GM10248 (cell line): ENCODE data around the gene UBE2N.

Source experiments
- CTCF ChIA-PET: fragments of 300-600 bp; sonication (Branson Sonifier 250); formaldehyde crosslinking; extraction: SDS; loops from one replicate; lab custom pipeline; 2021; ENCODE audit warnings: antibody characterized with exemption; lab: Yijun Ruan, JAX
- POLR2A ChIA-PET: fragments of 350-650 bp; sonication (Branson Sonifier 250); formaldehyde crosslinking; extraction: SDS; loops from one replicate; lab custom pipeline; 2020; ENCODE audit warnings: antibody characterized with exemption; lab: Yijun Ruan, JAX
- DNase-seq: peaks from one replicate; pipeline ENCODE4 v3.0.0; 2012; ENCODE audit errors: extremely low spot score
- TF ChIP-seq, protein P1 (sequence below): IDR thresholded peaks from 2 replicates; pipeline ENCODE4 v1.5.1; 2012; ENCODE audit warnings: mild to moderate bottlenecking, low read depth; ENCODE audit errors: extremely low read depth, missing control alignments, control extremely low read depth

UBE2N gene

DNA sequence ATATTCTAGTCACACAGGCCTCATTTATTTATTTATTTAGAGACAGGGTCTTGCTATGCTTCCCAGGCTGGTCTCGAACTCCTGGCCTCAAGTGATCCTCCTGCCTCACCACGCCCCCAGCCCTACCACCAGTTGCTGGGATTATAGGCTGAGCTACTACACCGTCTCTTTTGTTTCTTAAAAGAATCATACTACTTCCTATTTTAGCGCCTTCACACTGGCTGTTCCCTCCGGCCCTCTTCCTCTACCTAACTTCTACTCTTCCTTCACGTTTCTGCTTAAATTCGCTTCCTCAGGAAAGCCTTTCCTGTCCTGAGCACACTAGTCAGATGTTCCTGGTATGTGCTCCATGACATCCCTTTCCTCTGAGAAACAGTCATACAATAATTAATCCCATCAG, 19.2 kb upstream of the UBE2N start:
- DNase-seq = no peak

DNA sequence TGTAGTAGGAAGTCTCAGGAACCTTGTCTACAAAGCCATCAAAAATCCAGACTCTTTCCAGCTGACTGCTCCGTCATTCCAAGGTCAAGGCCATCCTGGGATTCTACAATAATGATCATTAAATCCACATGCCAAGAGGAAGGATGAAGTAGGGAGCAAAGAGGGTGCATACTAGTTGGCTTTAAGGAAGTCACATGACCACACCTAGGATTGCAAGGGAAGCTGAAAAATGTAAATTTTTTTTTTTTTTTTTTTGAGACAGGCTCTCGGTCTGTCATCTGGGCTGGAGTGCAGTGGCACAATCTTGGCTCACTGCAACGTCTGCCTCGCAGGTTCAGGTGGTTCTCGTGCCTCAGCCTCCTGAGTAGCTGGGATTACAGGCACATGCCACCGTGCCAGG, 18.3 kb upstream of the UBE2N start:
- no peak for DNase-seq
- TF ChIP-seq, protein P1, sequence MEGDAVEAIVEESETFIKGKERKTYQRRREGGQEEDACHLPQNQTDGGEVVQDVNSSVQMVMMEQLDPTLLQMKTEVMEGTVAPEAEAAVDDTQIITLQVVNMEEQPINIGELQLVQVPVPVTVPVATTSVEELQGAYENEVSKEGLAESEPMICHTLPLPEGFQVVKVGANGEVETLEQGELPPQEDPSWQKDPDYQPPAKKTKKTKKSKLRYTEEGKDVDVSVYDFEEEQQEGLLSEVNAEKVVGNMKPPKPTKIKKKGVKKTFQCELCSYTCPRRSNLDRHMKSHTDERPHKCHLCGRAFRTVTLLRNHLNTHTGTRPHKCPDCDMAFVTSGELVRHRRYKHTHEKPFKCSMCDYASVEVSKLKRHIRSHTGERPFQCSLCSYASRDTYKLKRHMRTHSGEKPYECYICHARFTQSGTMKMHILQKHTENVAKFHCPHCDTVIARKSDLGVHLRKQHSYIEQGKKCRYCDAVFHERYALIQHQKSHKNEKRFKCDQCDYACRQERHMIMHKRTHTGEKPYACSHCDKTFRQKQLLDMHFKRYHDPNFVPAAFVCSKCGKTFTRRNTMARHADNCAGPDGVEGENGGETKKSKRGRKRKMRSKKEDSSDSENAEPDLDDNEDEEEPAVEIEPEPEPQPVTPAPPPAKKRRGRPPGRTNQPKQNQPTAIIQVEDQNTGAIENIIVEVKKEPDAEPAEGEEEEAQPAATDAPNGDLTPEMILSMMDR = no peak
- ChIA-PET CTCF (interaction anchor here (0.9 kb wide), 1 partner anchor 641 kb away, joined by 3 read pairs; no protein-coding TSS in a partner anchor), POLR2A (interaction anchor here (0.6 kb wide), 1 partner anchor 1891 kb away, joined by 5 read pairs; no protein-coding TSS in a partner anchor)

More for the DNA sequence above, 19.2 kb upstream of the UBE2N start:
- TF ChIP-seq, protein P1 = no peak
- POLR2A ChIA-PET = no interaction called here
- CTCF ChIA-PET = interaction anchor here (0.9 kb wide), 1 partner anchor 640 kb away, joined by 3 read pairs; no protein-coding TSS in a partner anchor

DNA sequence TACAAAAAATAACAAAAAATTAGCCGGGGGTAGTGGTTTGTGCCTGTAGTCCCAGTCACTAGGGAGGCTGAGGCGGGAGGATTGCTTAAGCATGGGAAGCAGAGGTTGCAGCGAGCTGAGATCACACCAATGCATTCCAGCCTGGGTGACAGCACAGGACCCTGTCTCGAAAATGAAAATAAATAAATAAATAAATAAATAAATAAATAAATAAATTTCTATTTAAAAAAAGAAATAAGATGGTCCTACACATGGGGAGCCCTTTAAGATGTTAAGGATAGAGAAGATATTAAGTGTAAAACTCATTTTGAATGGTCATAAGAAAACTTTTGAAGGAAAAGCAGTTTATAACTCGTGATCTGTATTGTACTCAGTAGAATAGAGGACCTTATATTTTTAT, 17.4 kb upstream of the UBE2N start:
- TF ChIP-seq, protein P1 = no peak
- POLR2A ChIA-PET = no interaction called here
- CTCF ChIA-PET = interaction anchor here (2.5 kb wide), 1 partner anchor 8 kb away, joined by 9 read pairs; the partner anchor contains the start of gene MRPL42
- no peak for DNase-seq

DNA sequence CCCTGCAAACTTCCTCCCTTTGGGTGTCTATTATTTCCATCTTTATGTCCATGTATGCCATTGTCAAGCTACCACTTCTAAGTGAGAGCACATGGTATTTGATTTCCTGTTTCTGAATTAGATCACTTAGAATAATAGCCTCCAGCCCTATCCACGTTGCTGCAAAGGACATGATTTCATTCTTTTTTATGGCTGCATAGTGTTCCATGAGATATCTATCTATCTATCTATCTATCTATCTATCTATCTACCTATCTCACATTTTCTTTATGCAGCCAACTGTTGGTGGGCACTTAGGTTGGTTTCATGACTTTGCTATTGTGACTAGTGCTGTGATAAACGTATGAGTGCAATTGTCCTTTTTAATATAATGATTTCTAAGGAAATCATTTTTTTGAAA, 14.3 kb upstream of the UBE2N start:
- POLR2A ChIA-PET = no interaction called here
- TF ChIP-seq, protein P1 = no peak
- CTCF ChIA-PET = no interaction called here
- DNase-seq = no peak

DNA sequence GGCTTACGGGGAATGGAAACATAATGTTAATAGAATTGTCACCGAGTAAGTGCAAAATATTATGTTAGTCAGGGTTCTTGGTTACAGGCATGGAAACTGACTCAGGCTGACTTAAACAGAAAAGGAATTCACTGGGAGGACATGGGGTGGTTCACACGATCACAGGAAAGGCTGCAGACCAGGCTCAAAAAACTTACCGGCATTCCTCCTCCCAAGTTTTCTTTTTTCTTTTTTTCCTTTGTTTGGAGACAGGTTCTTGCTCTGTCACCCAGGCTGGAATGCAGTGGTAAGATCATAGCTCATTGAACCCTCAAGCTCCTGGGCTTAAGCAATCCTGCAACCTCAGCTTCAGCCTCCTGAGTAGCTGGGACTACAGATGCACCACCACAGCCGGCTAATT, 11.9 kb upstream of the UBE2N start:
- TF ChIP-seq, protein P1 = no peak
- DNase-seq = no peak
- POLR2A ChIA-PET = no interaction called here
- CTCF ChIA-PET = interaction anchor here (0.7 kb wide), 1 partner anchor 13 kb away, joined by 3 read pairs; no protein-coding TSS in a partner anchor

DNA sequence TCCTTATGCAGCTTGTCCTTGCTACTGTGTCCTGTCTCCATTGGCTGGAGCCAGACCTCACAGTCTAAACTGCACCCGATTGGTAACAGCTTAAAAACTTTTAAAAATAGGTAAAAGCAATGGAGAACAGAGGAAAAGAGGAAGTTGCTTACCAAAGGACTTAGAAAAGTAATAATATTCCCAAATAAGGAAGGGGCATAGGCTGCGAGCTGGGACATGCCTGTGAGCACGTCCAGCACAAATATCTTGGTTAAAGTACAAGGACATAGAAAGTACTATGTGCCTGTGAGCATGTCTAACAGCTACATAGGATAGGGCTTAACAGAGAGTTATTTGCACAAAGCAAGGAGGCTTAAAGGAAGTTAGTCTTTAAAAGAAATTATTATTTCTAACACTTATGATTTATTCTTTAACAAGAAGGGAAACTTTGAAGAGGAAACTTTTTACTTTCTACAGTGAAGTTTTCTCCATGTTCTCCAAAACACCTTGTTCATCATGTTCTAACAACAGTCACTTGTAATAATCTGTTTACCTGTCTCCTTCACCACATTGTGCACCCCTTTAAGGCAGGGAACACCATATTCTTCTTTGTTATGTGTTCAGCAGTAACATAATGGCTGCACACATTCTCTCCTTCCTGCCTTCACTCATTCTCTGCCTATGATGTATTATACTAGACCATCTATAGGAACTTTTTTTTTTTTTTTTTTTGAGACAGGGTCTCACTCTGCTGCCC, 9.8 kb upstream of the UBE2N start:
- POLR2A ChIA-PET = no interaction called here
- DNase-seq = no peak
- CTCF ChIA-PET = interaction anchor here (1.5 kb wide), 1 partner anchor 16 kb away, joined by 3 read pairs; the partner anchor contains the start of gene MRPL42
- TF ChIP-seq, protein P1 = no peak
